Anterior cingulate cortex (tissue), 58 donors: ENCODE measurements around the gene ROS1.
"Not testable (repeated sequence)": the region's sequence is repeated elsewhere in the genome, so short reads cannot be mapped to it uniquely, and the experiment has no call there.

Experiments used
- DNase-seq, 58 donors: peaks; one replicate each; lab custom pipeline; 2025; lab: John Stamatoyannopoulos, UW

Gene ROS1

GRCh38 chr6:117425431-117426153, at the start of gene ROS1:
Gene ROS1 (minus strand): TSS chr6:117425942. CDS start chr6:117425656, 286 bp downstream.
- no peak for DNase-seq

GRCh38 chr6:117473401-117473800, 47.7 kb upstream of the ROS1 start:
- no peak for DNase-seq

DNA sequence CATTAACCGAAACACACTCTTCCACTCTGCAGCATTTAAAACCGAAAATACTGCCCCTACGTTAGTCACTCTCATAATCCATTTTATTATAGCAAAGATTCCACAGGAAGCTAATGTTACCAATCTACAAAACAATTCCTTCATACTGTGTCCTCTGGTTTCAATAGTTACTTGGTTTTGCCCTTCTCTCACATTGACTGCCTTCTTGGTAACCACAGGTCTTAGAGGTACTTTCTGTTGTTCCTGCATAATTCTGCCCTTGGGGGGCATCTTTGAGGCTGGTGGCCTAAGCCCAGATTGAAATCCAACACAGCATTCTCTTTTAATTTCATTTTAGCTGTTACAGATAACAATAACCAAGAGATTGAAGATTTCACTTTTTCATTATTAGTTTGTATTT, 46.9 kb upstream of the ROS1 start:
- no peak for DNase-seq

GRCh38 chr6:117469791-117470190, 44.0 kb upstream of the ROS1 start:
- DNase-seq: no peak

DNA sequence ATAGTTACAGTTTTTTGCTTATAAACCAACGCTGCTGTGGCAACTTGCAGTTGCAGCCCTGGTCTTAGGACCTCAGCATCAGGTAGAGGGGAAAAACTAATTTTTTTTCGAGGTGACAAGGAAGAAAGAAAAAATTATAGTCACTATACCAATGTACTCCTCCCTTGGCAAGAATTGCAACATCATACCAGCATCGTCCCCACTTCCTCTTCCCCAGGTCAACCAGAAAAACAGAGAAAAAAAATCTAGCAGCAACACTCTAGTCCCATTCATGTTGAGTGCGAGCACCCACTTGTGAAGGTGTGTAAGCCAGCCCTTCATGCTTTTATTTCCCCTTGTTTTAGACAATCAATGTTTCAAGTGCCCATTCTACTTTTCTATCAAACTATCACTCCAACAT, 43.6 kb upstream of the ROS1 start:
- DNase-seq: no peak

DNA sequence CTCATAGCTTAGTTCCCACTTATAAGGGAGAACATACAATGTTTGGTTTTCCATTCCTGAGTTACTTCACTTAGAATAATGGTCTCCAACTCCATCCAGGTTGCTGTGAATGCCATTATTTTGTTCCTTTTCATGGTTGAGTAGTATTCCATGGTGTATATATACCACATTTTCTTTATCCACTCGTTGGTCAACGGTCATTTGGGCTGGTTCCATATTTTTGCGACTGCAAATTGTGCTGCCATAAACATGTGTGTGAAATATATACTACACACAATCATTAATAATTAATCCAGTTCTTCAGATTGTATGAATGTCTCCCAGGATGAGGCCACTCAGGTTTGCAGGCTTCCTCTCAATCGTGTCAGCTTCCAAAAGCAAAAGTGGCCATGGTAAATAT, 42.8 kb upstream of the ROS1 start:
- not testable (repeated sequence) for DNase-seq

DNA sequence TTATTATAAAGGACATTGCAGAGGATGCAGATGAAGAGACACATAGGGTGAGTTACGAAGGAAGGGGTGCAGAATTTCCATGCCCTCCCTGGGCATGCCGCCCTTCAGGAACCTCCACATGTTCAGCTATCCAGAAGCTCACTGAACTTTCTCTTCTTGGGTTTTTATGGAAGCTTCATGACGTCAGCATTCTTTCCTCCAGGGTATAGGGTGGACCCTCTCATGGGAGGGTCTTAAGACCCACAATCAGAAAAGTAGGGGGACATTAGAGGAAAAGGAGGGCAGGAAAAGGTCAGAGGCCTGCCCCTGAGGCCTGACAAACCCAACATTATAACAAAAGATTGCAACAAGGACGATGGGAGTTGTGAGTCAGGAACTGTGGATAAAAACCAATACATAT, 42.1 kb upstream of the ROS1 start:
- DNase-seq: no peak

GRCh38 chr6:117465691-117466090, 39.9 kb upstream of the ROS1 start:
- no peak for DNase-seq

- DNase-seq: no peak
Measured at GRCh38 chr6:117464700-117465099, 39.0 kb upstream of the ROS1 start.

DNA sequence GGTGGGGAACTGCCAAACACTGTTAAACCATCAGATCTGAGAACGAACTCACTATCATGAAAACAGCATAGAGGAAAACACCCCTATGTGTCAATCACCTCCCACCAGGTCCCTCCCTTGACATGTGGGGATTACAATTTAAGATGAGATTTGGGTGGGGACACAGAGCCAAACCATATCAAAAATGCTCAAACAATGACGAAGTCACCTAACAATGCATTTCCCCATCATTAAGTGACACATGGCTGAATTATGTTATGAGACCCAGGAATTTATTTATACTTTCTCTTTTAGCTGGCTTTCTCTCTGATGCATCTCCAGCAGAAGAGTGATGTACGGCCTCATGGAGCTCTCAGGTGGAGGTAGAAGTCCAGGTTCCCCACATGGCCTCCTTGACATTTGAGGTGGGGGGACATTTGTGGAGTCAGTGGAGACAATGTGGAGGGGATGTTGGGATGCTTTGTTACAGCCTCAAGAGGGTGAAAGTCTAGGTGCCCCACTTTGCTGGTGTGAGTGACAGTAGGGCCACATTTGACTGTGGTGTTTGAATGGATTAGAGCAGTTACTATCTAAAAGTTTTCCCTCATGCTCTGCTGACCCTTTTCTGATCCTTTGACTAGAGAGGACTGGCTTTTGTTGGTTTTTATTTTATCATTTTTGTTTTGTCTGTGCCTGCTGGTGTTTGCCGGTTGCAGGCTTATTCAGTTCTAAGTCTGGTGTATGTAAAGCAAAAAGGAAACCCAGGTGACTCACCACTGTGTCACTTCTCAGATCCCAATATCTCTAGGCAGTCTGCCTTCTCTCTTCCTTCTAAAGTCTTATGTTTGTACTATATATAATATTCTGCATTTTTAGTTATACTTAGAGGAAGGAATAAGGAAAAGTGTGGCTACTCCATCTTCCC, 38.3 kb upstream of the ROS1 start:
- DNase-seq: no peak

DNA sequence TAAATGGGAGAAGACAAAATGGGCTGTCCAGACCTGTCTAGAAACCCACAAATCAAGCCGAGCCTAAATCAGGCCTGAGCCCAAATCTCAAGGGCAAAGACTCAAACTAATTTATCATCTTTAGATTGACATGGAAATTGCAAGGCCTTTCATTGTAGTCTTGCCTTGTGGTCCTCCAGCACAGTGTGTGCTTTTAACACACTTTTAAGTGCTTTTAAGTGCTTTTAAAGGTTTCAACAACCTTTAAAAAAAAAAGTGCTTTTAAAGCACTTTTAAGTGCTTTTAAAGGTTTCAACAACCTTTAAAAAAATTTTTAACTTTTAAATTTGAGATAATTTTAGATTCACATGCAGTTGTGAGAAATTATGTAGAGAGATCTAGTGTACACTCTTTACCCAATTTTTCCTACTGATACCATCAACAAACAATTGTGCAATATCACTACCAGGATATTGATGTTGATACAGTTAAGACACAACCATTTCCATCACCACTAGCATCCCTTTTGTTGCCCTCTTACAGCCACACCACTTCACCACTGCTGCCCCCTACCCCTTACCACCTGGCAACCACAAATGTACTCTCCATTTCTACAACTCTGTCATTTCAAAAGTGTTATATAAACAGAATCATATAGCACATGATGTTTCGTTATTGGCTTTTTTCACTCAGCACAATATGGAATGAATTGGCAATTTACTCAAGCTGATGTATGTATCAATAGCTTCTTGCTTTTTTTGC, 33.6 kb upstream of the ROS1 start:
- DNase-seq: no peak

GRCh38 chr6:117456998-117457397, 31.3 kb upstream of the ROS1 start:
- no peak for DNase-seq

GRCh38 chr6:117456250-117456649, 30.5 kb upstream of the ROS1 start:
- DNase-seq: no peak

DNA sequence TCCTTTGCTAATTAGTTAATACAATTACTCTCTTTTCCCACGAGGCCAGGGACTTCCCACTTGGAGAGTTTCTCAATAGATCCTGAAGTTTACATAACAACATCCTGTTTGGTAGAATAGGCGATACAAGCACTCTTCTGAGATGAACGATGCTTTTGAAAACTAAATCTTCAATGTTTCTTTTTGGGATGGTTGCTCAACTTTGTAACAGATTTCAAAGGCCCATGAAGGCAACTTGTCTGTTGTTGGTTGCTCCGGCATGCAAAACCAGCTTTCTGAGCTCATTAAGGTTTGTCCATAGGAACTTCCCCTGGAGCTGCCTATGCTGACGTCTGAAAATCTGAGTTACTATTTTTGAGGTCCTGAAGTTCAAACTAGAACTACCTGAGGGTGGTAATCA, 25.9 kb upstream of the ROS1 start:
- DNase-seq: no peak

DNA sequence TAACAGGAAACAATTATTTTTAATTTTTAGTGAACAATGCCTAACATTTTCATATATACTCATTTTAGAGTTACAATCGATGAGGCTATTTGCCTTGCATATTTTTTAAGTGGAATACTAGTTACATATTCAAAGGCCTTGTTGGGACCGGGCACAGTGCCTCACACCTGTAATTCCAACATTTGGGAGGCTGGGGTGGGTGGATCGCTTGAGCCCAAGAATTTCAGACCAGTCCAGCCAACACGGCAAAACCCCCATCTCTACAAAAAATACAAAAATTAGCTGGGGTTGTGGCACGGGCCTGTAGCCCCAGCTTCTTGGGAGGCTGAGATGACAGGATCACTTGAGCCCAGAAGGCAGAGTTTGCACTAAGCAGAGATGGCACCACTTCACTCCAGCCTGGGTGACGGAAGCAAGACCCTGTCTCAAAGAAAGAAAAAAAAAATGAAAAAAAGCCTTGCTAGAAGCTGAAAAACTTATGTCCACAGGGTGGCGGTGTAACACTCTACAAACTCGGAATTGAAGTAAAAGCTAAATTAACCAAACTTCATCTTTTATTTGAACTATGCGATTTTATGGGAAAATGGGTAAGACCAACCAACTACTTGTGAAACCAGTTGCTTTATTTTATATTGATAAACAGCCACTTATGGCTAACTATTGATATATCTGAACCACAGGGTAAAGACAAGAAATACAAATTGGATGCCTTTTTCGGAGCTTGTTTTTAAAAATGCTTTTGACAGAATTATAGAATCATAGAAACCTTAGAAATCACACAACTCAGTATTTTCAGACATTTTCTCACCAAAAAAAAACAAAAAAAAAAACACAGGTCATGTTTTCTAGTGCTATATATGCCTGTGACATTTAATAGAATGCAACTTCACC, 24.1 kb upstream of the ROS1 start:
- DNase-seq: peak in 21 of 58 donors; percentile 2 to 57 (median 7)

DNA sequence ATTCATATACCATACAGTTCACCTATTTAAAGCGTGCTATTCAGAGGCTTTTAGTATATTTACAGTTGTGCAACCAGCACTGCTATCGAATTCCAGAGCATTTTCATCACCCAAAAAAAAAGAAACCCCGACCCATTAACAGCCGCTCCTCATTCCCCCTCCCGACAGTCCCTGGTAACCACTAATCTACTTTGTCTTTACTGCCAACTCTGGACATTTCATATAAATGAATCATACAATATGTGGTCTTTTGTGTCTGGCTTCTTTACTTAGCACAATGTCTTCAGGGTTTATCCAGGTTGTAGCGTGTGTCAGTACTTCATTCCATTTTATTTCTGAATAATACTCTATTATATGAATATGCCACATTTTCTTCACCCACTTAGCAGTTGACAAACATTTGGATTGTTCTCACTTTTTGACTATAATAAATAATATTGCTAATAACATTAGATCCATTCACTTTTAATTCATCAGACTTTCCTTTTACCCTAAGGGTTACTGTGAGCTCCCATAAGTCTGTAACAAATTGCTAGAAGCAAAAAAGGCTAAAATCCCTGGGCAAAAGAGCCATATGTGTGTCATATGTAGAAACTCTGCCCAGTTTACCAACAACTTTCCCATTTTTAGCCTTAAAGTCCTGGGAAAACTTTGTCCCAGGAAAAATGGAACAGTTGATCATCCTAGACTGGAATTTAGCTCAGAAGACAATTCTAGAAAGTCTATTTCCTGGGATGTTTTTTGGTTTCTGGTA, 23.2 kb upstream of the ROS1 start:
- DNase-seq: no peak

DNA sequence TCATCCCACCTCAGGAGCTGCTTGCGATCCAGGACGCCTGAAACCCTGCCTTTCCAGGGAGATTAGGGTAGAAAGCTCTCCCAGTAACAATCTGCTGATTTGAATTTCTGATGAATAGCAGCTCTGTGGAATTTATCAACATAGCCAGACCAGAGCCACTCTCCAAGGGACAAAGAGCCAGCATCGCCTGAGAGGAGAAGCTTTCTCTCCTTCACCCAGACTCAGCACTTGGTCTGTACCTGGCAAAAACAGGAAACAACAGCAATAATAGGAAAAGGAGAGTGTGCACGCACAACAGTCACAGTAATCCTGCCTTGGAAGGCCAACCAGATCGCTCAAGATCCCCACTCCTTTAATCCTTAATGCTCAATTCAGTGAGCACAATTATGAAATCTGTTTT, 22.3 kb upstream of the ROS1 start:
- DNase-seq: no peak

DNA sequence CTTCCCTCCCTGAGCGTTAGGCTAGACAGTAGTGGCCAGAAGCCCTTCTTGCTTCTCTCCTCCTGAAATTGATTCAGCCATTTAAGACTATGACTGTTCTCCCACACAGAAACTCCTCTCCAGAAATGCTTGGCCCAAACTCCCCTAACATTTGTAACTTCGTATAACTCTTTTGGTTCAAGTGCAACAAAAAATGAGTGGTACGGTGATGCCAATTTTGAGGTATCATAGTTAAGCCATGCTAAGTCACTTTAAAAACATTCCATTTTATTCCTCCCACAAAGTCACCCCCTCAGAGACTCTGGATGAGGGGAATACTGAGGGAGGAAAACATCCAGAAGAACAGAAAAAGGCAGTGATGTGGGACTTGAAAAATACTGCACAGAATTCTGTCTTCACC, 21.1 kb upstream of the ROS1 start:
- DNase-seq: peak in 1 of 58 donors; percentile 43

- peak in 1 of 58 donors; percentile 31 for DNase-seq
Measured at GRCh38 chr6:117444600-117444999, 18.9 kb upstream of the ROS1 start.
